Inflammatory macrophage treated with lipopolysaccharide for 1 hour (primary cell): ENCODE measurements around the gene SLCO4A1.

Experiments used
- DNase-seq, 2 donors: peaks; one replicate each; pipeline ENCODE4 v3.0.0-alpha.2; 2020 to 2022

Gene SLCO4A1

DNA sequence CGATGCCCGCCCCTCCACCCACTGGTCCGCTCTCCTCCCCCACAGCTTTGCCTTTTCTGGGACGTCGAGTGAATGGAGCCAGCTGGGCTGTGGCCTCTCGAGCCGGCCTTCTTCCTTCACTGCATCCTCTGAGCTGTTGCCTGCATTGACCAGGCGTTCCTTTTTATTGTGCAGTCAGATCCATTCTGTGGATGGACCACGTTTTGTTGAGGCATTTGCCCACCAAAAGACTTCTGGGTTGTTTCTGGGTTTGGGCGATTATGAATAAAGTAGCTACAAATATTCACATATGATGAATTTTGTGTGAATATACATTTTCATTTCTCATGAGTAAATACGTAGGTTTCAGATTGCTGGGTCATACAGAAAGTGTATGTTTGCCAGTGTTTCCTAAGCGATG is 76.2 kb downstream of the SLCO4A1 start:
- no peak for DNase-seq

DNA sequence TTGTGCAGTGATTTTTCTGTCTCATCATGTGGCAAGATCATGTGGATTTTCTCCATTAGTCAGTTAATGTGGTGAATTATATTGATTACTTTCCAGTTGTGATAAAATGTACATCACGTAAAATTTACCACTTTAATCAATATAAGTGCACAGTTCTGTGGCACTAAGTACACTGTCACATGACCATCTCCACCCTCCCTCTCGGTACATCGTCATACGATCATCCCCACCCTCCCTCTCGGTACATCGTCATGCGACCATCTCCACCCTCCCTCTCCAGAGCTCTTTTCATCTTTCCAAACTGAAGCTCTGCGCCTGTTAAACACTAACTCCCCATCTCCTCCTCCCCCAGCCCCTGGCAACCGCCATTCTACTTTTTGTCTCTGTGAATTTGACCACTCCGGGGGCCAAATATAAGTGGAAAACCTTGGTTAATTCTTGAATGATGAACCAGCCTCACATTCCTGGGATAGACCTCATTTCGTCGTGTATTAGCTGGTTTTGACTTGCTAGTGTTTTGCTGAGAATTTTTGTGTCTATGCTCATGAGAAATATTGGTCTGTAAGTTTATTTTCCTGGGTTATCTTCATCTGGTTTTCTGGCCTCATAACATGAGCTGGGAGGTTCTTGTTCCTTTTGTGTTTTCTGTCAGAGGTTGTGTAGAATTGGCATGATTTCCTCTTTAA is 77.1 kb downstream of the SLCO4A1 start:
- no peak for DNase-seq
